Stimulated activated CD8-positive, alpha-beta memory T cell treated with anti-CD3 and anti-CD28 coated beads, Interleukin-15, amount 100 ng/mL, for 4 hours (primary cell): ENCODE data around the gene DDX54.

Experiments used
- DNase-seq, 2 donors: peaks; one replicate each; pipeline ENCODE4 v3.0.0-alpha.2; 2020; ENCODE audit warnings: low read depth in 2 of 2

DDX54 gene, protein sequence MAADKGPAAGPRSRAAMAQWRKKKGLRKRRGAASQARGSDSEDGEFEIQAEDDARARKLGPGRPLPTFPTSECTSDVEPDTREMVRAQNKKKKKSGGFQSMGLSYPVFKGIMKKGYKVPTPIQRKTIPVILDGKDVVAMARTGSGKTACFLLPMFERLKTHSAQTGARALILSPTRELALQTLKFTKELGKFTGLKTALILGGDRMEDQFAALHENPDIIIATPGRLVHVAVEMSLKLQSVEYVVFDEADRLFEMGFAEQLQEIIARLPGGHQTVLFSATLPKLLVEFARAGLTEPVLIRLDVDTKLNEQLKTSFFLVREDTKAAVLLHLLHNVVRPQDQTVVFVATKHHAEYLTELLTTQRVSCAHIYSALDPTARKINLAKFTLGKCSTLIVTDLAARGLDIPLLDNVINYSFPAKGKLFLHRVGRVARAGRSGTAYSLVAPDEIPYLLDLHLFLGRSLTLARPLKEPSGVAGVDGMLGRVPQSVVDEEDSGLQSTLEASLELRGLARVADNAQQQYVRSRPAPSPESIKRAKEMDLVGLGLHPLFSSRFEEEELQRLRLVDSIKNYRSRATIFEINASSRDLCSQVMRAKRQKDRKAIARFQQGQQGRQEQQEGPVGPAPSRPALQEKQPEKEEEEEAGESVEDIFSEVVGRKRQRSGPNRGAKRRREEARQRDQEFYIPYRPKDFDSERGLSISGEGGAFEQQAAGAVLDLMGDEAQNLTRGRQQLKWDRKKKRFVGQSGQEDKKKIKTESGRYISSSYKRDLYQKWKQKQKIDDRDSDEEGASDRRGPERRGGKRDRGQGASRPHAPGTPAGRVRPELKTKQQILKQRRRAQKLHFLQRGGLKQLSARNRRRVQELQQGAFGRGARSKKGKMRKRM

DNA sequence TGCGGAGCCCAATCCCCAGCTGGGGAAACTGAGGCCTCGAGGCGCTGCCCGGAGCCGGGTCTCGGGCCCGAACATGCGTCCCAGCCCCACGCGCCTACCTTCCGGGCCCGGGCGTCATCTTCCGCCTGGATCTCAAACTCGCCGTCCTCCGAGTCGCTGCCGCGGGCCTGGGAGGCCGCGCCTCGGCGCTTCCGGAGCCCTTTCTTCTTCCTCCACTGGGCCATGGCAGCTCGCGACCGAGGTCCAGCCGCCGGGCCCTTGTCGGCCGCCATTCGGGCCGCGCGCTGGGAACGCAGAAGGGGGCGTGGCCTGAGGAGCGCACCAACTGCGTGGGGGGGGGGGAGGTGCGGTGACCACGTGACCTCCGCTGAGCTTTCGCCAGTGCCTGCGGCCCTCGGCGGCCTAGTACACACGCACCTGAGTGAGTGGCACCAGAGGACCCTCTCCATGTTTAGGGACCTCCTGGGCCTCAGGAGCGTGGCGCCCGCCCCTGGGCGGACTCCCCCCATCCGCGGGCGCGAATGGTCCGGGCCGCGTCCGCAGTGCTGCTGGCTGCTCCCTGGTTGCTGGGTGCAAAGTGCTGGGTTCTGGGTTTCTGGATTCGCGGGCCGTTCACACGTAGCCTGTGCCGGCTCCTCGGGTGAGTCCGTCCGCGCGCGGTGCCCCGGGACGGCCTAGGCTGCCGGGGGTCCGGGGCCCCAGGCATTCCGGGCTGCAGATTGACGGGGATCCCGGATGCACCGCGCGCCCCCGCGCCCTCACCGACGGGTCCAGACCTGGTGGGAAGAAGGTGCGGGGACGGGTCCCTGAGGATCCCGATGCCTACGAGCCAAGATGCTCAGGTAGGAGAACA, at the start of gene DDX54, which contains the start of gene RITA1:
Gene DDX54, minus strand, starts transcription at position 299 of the 853 bp plus-strand sequence. Its CDS starts 27 bp downstream, at position 272.
Gene RITA1, plus strand, starts transcription at position 542 of the 853 bp plus-strand sequence. CDS start 1,026 bp downstream, outside the sequence.
- peak; percentile 59 to 69 for DNase-seq

DNA sequence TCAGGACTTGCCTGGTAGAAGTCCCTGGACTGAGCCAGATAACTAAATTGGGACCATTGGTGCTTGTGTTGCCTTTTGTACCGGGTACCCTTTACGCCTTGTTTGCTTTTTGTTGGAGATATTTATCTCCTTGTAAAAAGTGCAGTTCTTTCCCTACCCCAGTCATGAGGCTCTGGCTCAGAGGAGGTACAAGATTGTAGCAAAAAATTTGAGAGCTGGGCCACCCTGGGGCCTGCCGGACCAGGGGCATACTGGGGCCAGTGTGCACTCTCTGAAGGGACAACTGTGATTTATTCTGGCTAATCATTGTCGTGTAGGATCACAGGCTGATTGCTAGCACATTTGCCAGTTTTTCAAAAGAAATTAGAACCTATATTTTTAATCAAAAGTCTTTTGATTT, 49.2 kb upstream of the DDX54 start:
- no peak for DNase-seq

DNA sequence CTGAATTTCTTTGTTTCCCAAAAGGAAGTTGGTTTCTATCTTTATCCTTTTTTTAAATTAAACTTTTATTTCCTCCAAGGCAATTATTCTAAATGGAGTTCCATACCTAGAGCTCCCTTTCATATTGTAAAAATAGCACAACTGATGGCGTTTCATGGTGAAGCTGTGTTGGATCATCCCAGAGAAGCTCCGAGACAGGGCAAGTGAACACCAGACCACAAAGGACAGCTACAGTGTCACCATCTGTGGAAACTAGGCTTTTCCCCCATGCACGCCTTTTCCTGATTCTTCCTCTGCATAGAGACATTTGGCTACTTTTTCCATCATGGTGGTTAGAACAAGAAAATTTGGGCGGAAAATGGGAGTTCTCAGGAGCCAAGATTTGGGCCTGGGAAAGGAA, 48.7 kb upstream of the DDX54 start:
- DNase-seq = no peak

DNA sequence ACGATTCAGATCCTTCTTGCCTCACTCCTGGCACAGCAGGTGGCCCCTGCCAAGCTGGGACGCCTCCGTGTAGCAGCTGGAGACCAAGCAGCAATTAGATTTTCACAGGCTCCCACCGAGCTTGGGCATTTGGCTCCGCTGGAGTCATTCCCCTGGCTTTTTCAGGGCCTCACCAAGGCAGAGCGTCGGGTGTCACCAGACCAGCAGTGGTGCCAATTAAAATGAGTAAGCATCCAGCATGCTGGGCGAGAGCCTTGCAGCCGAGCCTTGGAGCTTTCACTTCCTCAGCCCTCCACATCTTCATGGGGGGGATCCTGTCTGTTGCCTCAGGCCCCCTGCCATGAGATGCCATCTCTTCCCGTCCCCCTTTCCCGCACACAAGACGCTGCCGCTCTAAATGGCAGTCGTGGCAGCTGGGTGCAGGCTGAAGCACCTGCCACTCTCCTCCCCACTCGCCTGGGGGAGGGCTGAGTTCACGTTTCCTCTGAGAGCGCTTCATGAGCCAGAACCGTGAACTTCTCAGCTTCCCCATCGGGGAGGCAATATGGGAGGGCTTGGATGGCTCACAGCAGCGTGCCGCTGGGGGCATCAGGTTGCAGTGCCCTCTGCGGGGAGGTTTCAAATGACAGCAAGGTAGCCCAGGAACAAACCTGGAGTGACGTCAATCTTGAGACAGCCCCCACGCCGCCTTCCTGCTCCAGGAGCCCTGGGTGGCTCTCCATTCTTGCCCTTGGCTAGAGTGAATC, 47.7 kb upstream of the DDX54 start:
- DNase-seq = peak; percentile 44 to 53

DNA sequence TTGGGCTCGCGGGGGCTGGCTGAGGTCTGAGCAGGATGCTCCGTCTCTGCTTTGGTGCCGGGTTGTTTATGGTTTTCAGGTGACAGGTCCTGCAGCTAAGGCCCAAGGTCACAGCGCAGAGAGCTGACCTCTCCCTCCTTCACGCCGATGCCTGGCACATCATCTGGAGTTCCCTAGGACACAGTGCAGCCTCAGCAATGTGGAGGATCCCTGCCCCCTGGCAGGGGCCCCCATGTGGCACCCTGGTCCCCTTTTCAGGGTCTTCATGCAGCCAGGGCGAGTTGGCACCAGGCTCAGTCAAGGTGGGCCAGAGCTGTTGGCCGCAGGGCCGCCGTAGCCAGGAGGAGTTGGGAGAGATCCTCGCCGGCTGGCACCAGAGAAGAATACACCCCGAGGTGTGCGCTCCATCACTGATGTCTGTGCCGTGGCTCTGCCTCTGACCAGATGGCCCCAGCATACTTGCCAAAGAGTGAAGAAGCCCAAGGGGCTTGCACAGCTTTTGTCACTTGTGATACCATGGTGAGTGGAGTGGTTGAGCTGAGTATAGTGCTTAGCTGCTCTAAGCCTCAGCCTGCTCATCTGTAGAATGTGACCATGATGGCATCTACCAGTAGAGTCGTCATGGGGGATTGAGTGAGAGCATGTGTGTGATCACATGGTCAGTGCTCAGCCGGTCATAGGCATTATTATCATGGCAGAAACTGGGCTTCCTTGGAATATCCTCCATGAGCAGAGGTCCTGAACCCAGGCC, 47.0 kb upstream of the DDX54 start:
- DNase-seq = no peak

DNA sequence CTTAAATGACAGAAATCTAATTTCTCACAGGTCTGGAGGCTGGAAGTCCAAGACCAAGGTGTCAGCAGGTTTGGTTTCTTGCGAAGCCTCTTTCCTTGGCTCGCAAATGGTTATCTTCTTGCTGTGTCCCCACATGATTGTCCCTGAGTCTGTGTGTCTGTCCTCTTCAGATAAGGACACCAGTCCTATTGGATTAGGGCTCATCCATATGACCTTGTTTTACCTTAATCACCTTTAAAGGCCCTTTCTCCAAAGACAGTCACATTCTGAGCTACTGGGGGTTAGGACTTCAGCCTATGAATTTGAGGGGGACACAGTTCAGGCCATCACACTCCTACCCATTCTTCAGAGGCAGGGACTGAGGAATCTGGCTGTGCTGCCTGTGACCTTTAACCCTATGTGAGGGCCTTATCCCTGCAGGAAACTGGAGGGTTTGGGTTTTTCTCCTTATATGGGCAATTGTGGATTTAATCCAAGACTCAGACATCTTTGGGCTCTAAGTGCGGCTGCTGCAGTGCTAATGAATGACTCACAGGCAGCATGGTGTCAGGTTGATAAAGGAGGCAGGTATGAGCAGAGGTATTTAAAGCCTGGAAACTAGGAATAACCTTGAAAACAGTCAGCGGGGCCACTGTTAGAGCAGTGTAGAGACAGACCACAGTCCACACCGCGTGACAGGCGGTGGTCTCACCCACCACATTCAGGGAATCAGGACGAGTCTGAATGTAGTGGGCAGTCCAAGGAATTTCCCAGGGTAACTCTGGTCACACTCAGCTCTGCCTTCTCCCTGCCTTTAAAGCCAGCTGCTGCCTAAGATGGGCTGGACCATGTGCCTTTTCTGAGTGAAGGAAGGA, 46.2 kb upstream of the DDX54 start:
- DNase-seq = no peak

DNA sequence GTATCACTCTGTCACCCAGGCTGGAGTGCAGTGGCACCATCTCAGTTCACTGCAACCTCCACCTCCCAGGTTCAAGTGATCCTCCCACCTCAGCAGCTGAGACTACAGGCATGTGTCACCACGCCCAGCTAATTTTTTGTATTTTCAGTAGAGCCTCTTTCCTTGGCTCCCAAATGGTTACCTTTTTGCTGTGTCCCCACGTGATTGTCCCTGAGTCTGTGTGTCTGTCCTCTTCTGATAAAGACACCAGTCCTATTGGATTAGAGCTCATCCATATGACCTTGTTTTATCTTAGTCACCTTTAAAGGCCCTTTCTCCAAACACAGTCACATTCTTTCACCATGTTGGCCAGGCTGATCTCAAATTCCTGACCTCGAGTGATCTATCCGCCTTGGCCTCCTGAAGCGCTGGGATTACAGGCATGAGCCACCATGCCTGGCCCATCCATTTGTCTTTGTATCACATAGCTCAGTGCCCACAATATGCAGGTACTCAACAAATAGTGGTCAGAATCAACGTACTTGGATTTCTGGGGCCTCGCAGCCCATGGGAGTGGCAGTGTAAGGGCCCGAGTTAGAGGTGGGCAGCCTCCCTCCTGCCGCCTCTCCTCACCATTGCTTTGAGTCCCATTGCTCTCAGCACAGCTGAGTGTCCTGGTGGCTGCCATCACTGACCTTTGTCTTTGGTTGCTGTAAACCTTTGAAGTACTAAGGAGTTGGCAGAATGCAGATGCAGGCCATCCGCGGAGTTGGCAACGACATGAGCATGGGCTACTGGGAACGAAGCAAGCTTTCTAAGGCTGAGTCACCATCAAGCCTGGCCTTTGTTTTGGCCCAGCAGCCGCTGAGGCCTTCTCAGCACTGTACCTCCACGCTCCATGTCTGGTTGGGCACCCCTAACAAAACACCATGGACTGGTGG, 45.3 kb upstream of the DDX54 start:
- no peak for DNase-seq

DNA sequence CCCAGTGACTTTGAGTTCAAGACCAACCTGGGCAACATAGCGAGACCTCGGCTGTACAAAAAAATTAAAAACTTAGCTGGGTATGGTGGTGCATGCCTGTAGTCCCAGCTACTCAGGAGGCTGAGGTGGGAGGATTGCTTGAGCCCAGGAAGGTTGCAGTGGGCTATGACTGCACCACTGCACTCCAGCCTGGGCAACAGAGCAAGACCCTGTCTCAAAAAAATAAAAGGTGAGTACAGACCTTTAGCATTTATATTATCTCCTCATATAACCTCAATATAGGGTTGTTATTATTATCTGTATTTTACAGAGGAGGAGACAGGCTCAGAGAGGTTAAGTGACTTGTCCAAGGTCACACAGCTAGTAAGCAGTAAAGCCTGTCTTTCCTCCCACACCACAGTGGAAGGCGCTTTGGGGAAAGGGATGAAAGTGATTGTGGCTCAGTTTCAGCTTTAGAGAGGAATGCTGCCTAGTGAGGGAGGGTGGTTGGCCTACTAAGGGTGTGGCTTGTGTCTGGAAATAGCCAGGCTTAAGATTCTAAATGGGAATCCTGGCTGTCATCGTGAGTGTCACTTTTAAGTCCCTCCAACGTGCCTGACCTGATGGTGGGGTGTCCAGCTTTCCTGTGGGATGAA, 43.2 kb upstream of the DDX54 start:
- DNase-seq = no peak

DNA sequence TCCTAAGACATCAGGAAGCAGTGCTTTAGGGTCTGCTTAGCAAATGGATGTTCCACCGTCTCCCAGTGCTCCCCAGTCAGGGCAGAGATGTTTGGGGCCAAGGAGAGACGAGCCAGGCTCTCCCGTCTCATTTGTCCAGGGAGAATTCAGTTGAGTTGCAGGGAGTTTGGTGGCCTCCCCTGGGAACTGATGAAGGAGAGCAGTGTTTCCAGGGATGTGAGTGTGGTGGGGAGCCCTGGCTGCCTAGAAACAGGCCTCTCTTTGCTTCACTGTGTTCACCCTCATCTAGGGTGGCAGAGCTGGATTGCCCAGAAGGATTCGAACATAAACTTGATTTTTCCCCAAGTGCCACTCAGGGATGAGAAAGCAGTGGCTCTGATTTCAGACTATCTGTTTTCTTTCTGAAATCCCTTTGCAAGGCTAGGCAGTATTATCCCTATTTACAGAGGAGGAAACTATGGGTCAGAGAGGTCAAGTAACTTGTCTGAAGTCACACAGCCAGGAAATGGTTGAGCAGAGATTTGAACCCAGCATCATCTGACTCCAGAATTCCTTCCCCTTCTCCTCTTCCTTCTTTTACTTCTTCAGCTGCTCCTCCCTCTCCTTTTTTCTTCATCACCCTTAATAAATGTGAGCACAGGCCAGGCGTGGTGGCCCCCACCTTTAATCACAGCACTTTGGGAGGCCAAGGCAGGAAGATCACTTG, 42.6 kb upstream of the DDX54 start:
- no peak for DNase-seq

DNA sequence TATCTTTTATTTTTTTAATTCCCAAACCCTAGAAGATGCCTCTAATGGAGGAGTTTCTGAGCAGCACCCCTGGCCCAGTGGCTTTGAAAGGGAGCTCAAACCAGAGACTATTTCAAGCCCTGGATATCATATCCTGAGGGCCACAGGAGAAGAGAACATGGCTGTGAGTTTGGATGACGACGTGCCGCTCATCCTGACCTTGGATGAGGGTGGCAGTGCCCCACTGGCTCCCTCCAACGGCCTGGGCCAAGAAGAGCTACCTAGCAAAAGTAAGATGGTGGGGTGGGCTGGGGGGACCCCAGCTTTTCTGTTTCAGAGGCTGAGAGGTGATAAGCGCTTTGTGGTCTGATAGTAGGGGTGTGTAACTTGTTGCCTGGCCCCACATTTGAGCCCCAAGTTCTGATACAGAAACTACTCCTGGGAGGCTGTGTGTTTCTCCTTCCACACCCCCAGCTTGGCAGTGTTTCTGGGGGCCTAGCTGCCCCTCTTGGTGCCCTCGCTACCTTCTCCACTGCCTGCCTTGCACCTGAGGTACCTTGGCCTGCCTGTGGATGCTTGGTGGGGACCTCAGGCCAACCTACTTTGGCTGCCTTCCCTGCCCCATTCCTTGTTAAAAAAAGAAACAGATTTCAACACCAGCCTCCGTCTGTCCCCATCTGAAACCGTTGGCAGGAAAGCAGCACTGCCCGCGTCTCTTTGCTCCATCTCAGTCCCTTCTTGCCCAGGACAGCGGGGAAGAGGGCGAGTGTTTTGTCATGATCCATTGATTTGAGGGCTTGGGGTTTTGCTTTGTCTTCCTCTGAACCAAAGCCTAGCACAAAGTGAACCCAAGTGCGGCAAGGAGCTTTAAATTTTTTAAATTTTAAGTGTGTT, 41.7 kb upstream of the DDX54 start:
- no peak for DNase-seq

DNA sequence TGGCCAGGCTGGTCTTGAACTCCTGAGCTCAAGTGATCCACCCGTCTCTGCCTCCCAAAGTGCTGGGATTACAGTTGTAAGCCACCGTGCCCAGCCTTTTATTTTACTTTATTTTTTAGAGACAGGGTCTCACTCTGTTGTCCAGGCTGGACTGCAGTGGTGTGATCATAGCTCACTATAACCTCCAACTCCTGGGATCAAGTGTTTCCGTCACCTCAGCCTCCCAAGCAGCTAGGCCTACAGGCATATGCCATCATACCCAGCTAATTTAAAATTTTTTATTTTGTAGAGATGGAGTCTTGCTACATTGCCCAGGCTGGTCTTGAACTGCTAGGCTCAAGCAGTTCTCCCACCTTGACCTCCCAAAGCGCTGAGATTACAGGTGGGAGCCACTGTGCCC, 39.7 kb upstream of the DDX54 start:
- no peak for DNase-seq

DNA sequence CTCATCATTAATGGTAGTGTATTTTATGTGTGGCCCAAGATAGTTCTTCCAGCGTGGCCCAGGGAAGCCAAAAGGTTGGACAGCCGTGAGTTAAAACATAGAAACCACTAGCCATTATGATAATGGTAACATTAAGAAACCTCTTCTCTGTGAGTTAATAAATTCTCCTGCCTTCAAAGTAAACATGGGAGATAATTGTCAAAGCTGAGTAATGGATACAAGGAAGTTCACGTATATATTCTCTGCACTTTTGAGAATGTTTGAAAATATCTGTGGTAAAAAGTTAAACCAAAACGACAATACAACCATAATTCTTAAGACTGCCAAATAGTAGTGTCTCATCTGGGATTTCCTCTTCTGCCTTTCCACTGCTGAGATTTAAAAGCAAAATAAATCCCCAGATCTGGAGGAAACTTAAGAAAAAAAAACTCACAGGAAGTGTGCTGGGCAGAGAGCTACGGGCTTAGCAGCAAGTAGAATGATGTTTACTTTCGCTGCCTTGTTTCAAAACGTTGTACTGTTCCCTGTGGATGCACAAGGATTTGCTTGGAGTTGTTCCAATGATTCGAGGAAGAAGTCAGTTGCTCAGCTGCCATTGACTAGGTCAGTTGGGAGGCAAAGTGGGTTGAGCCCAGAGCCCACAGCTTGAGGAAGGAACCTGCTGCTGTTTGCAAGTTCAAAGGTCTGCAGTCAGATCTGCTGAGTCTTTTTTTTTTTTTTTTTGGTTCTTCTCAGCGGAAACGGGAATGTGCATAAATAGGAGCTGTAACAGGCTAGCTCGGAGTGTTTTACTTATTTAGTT, 37.7 kb upstream of the DDX54 start:
- no peak for DNase-seq

DNA sequence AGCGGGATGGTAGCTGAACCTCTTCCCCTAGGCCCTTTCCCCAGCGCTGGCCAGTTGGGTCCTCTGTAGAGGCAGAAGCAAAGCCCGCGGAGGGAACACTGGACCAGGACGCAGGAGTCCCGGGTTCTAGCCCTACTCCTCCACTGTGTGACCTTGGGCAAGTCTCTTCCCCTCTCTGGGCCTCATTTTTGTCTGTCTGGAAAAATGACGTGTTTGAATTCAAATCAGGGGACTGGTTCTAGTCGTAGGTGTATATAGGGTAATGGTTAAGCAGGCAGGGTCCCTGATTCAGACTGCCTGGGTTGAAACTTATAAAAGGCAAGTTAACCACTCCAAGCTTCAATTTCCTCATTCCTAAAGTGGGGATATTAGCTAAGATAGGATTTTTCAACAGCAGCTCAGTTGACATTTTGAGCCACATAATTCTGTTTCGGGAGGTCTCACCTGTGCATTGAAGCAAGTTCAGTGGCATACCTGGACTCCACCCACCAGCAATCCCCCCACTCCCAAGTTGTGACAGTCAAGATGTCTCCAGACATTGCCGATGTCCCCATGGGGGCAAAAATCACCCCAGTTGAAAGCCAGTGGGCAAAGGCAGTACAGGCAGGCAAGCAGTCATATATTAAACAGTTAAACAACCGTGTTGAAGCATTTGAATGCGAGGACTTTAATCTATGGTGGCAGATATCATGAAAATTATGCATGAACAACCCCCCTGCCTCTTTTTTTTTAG, 36.9 kb upstream of the DDX54 start:
- DNase-seq = no peak

DNA sequence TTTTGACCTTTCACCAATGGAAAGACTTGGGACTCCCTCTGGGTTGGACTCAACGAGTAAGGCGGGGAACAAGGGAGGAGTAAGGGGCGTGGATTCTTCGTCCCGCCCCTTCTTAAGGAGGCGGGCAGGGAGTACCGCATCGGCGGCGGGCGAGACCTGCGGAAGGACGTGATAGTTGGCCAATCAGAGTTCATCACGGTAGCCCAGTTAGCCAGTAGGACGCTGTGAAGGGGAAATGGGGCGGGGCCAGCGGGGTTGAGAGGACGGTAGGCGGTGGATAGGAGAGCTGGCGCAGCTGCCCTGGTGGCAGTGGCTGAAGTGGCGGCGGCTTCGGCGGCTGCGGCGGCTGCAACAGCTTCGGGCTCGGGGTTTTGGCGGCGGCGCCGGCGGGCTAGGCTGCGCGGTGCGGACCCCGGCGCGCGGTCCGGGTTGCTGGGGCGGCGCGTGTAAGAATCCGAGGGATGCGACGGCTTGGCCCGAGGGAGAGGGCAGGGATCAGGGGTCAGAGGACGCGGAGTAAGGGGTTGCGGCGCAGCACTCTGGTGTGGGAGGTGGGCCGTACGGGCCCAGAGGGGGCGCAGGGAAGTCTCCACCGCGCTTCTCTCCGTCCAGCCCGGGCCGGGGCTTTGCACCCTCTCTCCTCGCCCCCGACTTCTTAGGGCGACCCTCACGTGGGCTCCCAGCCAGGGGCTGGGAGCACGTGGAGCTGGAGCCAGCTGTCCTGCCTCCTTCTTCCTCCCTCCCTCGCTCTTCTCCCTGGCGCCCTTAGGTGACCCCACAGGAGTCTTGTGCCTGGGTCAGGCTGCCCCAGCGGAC, 36.1 kb upstream of the DDX54 start, which contains the start of gene TPCN1:
Gene TPCN1, plus strand, starts transcription at position 284 of the 816 bp plus-strand sequence. CDS start 5,389 bp downstream, outside the sequence.
- DNase-seq = peak; percentile 96 to 98
